GM19043 (cell line): ENCODE data around the gene IL12RB2.
"Not testable (repeated sequence)": the region's sequence is repeated elsewhere in the genome, so short reads cannot be mapped to it uniquely, and the experiment has no call there.

Experiments used
- ATAC-seq: cut with Tn5 transposase; IDR thresholded peaks from one replicate; pipeline ENCODE4 v1.9.1; 2021; ENCODE audit warnings: low read depth; ENCODE audit not compliant: unreplicated experiment

IL12RB2 gene

GRCh38 chr1:67393737-67394136 is 86.1 kb downstream of the IL12RB2 start:
- no peak for ATAC-seq

DNA sequence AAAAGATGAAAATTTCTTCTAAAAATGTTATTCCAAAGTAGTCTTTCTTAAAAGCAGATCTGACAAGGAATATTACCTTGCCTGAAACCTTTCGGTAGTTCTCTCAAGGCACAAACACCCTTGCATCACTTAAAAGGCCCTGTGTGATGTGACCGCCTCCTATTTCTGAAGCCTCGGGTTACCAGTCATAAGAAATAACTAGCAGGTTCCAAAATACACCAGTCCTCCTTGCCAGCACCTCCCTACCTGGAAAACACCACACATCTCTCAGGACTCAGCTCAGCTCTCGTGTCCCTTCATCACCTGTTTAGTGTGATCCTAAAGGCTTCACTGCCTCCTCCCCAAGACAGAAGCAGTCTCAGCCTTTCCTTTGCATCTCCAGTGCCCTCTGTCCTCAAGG is 86.9 kb downstream of the IL12RB2 start:
- ATAC-seq = no peak

GRCh38 chr1:67399199-67399993 is 91.7 kb downstream of the IL12RB2 start:
- ATAC-seq = no peak

DNA sequence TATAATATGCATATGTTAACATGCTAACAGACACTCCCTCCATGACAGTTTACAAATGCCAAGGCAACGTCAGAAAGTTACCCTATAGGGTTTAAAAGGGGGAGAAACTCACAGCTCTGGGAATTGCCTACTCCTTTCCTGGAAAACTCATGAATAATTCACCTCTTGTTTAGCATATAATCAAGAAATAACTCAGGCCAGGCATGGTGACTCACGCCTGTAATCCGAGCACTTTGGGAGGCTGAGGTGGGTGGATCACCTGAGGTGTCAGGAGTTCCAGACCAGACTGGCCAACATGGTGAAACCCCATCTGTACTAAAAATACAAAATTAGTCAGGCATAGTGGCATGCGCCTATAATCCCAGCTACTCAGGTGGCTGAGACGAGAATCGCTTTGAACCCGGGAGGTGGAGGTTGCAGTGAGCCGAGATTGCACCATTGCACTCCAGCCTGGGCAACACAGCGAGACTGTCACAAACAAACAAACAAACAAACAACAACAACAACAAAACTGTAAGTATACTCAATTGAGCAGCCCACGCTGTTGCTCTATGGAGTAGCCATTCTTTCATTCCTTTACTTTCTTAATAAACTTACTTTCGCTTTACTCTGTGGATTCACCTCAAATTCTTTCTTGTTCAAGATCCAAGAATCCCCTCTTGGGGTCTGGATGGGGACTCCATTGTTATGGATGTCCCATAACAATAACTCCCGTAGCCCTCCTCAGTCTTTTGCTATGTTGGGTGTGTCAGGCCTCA is 92.5 kb downstream of the IL12RB2 start:
- ATAC-seq = not testable (repeated sequence)

DNA sequence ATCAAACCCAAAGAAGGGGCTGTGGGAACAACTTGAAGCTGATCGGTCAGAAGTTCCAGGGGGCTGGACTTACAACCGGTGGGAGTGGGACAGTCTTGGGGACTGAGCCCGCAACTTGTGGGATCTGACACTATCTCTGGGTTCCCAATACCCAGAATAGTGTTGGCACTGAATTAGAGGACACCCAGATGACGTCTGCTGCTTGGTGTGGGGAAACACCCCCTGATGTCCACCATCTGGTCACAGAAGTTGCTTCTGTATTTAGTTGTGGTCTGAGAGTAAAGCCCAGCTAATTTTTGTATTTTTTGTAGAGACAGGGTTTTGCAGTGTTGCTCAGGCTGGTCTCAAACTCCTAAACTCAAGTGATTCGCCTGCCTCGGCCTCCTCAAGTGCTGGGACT is 93.8 kb downstream of the IL12RB2 start:
- no peak for ATAC-seq

- ATAC-seq = no peak
Measured at GRCh38 chr1:67404212-67404620, 96.5 kb downstream of the IL12RB2 start.

GRCh38 chr1:67405473-67406245 is 98.0 kb downstream of the IL12RB2 start:
- no peak for ATAC-seq

DNA sequence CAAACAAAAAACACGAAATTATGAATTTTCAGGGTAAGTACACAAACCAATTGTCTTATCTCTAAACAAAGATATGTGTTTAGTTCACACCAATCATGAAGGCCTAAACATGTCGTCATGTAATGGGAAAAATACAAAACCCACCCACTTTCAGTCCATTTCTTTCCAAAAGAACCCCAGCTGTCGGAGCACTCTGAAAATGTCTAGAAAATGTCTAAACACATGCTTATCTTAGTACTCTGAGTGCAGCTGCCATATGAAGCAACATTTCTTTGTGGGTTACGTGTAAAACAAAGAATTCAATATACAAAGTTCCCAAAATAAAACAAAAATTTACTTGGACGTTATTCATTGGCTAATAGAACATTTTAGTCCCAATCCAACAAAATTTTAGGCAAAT is 99.8 kb downstream of the IL12RB2 start:
- ATAC-seq = no peak

DNA sequence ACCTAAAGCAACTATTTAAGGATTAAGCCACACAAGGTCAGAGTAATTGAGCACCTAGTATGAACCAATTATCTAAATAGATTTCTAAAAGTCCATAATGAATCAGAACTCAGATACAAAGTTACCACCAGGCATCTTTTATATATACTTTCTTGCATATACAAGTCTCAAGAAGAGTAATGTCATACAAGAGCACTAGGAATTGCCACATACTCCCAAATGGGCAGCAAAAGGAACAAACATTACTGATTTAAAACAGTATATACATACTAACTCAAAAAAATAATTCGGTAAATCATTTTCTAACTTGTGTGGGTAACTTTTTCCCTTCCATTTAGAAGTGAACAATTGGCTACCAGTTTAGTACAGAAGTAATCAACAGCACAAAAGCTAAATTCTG is 100.5 kb downstream of the IL12RB2 start:
- ATAC-seq = no peak

DNA sequence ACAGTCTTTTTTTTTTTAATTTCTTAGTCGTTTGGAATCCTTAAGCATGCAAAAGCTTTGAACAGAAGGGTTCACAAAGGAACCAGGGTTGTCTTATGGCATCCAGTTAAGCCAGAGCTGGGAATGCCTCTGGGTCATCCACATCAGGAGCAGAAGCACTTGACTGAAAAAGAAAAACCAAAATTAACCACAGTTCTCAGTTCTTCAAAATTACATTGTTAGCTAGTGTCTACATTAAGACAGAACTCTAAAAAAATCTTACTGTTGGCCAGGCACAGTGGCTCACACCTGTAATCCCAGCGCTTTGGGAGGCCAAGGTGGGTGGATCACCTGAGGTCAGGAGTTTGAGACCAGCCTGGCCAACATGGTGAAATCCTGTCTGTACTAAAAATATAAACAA is 105.4 kb downstream of the IL12RB2 start:
- ATAC-seq = not testable (repeated sequence)

- ATAC-seq = no peak
Measured at GRCh38 chr1:67414574-67414973, 106.9 kb downstream of the IL12RB2 start.

DNA sequence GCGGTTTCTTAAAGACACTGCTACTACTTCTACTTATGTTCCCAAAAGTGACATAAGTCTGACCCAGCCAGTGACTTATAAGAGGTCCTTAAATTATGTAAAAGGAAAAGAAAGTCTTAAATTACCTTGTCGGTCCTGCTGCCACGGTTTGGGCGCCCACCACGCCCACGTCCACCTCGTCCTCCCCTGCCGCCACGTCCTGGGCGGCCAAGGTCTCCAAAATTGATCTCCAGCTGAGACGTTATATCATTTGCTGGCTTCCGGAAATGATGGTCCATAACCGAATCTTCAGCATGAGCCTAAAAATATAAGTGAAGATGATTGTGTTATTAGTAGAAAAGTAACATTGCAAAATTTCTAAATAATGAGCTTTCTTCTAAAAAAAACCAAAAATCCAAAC is 107.4 kb downstream of the IL12RB2 start:
- ATAC-seq = no peak

DNA sequence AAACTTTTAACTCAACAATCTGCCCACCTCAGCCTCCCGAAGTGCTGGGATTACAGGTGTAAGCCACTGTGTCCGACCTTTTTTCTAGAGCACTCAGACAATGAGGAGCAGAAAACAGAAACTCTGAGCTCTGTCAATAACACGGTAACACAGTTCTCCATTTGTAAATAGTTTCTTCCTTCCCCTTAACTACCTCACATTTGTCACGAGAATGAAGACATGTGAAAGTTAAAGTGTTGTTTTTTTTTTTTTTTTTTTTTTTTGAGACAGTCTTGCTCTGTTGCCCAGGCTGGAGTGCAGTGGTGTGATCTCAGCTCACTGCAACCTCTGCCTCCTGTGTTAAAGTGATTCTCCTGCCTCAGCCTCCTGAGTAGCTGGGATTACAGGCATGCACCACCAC is 110.1 kb downstream of the IL12RB2 start:
- not testable (repeated sequence) for ATAC-seq

DNA sequence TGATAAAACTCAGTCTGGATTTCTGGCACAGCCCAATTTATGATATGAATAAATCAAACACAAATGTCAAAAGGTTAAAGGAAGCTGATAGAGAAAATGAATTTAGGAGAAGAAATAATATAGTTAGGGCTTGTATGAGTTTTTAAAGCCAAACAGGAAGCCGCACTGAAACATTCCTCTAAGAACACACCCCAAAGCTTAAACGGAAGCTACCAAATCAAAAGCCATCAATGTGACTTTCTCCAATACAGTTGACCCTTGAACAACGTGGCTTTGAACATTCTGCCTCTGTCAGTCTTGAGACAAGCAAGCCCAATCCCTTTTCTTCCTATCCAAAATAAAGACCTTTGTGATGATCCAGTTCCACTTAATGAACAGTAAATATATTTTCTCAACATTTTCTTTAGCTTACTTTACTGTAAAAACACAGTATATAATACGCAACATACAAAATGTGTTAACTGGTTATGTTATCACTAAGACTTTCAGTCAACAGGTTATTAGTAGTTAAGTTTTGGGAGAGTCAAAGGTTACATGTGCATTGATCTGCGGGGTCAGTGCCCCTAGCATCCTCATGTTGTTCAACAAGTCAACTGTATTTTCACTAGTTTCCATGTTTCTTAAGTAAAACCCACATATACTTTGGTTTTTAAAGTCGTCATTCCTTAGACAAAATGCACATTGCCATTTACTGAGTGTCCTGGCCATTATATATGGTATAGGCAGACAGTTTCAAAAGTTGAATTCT is 111.3 kb downstream of the IL12RB2 start:
- no peak for ATAC-seq

DNA sequence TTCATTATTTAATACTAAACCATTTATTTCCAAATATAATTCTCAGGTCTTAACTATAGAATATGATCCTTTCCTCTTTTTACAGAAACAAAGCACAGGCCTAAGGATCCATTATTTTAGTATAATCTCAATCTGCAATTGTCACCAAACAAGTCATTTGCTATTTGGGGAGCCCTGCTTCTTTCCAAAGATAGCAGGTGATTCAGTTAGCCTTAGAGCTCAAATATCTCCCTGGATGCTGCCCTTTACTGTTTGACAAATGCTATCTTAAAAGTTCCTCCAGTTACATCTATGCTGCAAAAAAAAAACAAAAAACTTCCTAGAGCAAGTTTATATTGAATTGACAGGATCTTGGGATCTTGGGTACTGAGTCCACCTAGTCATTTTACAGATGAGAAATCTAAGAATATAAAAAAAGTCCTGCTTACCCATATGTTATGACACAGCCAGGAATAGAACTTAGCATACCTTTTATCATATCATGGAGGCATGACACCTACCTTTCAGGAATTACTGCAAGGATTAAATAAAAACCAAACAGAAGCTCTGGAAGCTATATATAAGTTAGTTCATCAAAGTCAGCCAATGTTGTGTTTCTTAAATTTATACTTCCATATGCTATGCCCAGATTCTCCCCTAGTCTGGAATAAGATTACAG is 113.3 kb downstream of the IL12RB2 start:
- no peak for ATAC-seq

DNA sequence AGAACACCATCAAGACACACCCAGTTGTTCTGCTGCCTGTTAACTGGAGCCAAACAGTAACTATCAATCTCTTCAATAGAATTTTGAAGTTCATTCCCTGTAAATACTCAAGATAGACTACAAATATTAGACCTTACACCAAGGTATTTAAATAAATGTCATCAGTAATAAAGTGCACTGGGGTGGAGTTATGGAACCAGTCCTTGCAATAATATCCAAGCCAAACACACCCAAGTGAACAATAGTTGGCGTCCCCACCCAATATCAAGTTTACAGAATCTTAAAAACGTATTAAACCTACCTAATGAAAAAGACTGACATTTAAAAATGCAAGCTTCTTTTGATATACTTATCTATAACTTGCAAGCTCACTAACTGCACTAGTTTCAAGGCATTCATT is 119.8 kb downstream of the IL12RB2 start:
- ATAC-seq = no peak

DNA sequence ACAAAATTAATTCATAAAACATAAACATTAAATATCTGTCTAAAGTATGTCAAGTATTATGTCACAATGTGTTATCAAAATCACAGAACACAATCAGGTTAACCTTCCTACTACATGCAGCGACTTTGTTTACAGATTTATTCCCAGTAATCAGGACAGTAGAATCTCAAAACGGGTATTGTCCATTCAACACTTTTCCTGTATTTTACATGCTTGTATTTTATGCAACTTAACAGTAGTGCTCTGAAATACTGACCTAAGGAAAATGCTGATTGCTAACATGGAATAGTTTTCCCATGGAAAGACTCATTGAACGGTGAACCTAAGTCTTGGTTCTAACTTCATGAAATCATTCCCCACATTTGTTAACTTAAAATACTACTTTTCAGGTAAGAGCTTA is 120.3 kb downstream of the IL12RB2 start:
- ATAC-seq = no peak

DNA sequence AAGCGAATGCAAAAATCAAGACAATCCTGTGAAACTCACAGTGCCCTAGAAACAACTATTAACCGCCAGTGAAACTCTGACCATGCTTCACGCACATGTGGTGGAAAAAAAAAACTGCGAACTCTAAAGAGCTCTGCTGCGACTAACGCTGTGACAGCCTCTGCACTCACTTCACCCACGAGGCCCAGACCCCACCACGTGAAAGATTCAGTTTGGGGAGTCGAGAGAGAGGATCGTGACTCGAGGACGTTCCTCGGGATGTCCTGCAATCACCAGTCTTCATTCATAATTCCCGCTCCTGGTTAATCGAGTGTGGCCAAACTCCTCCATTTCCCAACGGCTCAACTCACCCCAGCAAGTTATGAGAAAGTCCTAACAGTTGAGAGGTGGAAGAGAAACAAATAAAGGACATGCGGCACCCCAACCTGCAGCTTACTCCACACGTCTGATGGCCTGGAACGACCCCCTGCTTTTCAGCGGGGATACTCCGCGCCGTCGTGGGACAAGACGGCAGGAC is 121.4 kb downstream of the IL12RB2 start:
- no peak for ATAC-seq

DNA sequence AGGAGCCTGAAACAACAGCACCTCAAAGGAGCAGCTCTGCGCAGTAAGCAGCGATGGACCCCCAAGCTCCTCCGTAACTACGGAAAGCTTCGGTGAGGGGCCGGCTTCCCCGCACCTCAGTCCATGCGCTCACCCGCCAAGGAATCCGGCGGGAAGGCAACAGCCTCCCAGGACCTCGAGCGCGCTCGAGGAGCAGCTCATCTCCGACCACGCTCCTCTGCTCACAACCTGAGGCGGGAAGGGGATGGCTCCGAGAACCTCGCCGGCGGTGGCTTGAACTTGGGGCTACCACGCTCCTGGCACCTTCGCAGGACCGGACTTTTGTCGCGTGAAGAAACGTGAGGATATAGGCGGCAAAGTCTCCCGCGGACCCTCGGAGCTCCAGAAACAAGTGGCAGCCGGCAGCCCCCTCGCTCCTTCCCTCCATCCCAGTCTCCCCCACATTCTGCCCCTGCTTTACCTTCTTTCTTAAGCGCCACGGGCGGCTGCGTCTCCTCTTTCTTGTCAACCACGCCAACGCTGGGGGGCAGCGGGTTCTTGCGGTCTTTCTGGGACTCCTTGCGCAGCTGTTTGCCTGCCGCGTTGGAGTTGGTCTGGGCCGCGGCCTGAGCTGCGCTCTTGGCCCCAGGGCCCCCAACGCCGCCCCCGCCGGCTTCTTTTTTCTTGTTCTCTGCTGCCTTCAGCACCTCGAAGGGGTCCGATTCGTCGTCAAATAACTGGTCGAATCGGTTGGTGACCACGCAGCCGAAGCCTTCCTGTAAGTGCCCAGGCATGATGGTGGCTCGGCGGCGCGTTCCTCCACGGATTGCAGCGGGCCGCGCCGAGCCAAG is 122.1 kb downstream of the IL12RB2 start:
- ATAC-seq = no peak
